A172 (cell line): ENCODE data around the gene C2orf42. TPM values are rescaled to one million over a fixed set of nuclear protein-coding genes. Genes with fewer than 3 reads are reported as not detected.
"Not testable (repeated sequence)": the region's sequence is repeated elsewhere in the genome, so short reads cannot be mapped to it uniquely, and the experiment has no call there.

Experiments
- DNase-seq: peaks from one replicate; pipeline ENCODE4 v3.0.0-alpha.2; 2015; ENCODE audit warnings: low spot score
- total RNA-seq: library from RNA; depleted of rRNA; stranded (reverse); fragments of >200 nt; shearing (Covaris generic); gene quantifications from 2 replicates; pipeline ENCODE4 v1.2.3, GENCODE V29; 2014

Gene C2orf42
- total RNA-seq, 1 experiment from 2014 or later = 13.2 TPM

- no peak for DNase-seq
Measured at GRCh38 chr2:70173520-70173919, 17.3 kb downstream of the C2orf42 start.

- not testable (repeated sequence) for DNase-seq
Measured at GRCh38 chr2:70169654-70170245, 21.1 kb downstream of the C2orf42 start.

- DNase-seq = peak; percentile 16
Measured at GRCh38 chr2:70161069-70161534, 29.7 kb downstream of the C2orf42 start.

GRCh38 chr2:70160545-70160944, 30.3 kb downstream of the C2orf42 start:
- DNase-seq = no peak

GRCh38 chr2:70149130-70149686, 41.6 kb downstream of the C2orf42 start:
- not testable (repeated sequence) for DNase-seq

DNA sequence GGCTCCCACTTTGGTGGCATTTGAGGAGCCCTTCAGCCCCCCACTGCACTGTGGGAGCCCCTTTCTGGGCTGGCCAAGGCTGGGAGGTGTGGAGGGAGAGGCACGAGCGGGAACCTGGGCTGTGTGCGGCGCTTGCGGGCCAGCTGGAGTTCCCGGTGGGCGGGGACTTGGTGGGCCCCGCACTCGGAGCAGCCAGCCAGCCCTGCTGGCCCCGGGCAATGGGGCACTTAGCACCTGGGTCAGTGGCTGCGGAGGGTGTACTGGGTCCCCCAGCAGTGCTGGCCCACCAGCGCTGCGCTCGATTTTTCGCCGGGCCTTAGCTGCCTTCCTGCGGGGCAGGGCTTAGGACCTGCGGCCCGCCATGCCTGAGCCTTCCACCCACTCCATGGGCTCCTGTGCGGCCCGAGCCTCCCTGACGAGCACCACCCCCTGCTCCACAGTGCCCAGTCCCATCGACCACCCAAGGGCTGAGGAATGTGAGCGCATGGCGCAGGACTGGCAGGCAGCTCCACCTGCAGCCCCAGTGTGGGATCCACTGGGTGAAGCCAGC, 42.5 kb downstream of the C2orf42 start:
- not testable (repeated sequence) for DNase-seq

DNA sequence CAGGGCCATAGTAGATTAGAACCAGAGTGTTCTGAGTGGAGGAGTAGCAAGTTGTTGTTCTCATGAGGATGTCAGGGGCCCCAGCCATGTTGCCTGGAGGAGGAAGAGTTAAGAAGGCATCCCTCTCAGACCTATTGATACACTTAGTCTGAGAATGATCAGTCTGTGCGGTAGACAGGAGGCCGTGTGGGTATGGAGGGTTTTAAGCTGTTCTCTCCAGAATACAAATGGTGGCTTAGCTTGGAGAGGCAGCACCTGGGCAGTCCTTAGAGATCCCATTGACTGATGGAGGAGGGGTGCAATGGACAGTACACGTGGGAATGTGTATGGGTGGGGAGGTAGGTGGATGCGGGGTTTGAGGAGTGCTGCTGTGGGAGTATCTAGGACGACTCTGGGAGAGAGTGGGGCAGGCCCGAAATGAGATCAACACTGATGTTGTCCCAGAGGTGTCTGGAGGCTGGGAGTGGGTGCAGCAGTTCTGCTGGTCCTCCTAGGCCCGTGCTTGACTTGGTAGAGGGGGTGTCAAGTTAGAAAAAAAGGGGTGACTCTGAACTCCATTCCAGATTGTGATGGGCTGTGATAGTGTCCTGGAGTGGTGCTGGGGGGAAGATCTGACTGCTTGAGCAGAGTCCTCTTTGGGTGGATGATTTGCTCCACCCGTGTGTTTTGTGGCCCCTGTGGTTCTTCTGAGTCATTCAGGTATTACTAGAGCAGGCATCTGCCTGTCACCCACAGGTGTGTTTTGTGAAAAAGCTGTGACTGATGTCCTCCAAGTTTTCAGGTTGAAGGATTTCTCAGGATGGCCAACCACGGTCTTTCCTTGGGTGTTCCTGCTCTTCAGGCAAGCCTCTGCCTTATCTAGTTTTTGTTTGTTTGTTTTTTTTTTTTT, 44.7 kb downstream of the C2orf42 start:
- DNase-seq = no peak

DNA sequence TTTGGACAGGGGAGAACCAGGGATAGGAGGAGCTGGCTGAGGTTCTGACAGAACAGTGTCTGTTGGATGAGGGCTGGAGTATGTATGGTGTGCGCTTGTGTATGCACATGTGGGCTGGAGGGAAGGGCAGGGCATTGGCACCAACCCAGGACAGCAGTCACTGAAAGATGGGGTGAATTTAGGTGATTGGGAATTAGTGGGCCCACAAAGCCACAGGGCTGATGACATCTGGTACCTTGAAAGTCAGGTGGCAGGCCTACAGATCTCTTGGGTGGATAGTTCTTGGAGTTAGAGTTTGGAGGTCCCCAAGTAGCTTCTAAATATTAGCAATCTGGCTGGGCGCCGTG, 45.7 kb downstream of the C2orf42 start:
- no peak for DNase-seq

DNA sequence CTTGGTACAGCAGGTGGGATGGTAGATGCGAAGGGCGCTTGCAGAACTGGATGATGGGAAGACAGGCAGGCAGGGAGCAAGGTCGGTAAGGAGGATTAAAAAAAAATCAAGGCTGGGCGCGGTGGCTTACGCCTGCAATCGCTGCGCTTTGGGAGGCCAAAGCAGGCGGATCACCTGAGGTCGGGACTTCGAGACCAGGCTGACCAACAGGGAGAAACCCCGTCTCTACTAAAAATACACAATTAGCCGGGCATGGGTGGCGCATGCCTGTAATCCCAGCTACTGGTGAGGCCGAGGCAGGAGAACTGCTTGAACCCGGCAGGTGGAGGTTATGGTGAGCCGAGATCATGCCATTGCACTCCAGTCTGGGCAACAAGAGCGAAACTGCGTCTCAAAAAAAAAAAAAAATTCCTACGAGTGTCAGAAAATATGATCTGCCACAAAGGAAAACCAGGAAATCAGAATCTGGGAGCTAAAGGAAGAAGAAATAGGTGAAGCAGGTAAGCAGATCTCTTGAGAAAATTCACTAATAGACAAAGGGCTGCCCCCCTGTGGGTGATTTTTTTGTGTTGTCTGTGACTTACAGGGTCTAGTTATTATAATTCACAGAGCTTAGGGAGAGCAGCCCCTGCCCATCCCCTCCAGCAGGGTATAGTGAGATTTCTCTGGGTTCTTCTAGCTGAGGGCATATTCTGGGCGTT, 46.2 kb downstream of the C2orf42 start:
- no peak for DNase-seq

DNA sequence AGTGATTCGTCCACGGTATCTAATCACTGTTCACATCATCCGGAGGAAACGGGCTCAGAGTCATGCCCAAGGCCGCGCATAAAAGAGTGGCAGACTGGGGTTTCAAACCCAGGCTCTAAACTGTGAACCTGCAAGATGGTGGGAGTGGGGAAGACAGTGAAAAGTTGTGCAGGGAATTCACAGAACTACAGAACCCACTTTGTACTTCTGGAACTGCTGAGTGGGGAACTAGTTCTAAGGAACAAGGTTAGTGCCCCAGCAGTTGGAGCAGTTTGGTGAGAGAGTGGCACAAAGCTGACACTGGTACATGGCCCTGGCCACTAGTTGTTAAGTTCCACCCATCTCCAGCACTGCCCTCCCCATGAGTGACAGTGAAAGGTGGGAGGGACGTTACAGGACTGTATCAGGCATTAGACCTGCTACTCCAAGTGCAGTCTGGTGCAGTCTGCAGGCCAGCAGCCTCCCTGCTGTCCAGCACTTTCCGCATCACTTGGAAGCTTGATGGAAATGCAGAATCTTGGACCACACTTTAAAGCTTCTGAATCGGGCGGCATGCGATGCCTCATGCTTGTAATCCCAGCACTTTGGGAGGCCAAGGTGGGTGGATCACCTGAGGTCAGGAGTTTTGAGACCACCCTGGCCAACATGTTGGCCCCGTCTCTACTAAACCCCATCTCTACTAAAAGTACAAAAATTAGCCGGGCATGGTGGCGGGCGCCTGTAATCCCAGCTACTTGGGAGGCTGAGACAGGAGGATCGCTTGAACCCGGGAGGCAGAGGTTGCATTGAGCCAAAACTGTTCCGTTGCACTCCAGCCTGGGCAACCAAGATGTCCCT, 47.3 kb downstream of the C2orf42 start:
- peak; percentile 89 for DNase-seq

DNA sequence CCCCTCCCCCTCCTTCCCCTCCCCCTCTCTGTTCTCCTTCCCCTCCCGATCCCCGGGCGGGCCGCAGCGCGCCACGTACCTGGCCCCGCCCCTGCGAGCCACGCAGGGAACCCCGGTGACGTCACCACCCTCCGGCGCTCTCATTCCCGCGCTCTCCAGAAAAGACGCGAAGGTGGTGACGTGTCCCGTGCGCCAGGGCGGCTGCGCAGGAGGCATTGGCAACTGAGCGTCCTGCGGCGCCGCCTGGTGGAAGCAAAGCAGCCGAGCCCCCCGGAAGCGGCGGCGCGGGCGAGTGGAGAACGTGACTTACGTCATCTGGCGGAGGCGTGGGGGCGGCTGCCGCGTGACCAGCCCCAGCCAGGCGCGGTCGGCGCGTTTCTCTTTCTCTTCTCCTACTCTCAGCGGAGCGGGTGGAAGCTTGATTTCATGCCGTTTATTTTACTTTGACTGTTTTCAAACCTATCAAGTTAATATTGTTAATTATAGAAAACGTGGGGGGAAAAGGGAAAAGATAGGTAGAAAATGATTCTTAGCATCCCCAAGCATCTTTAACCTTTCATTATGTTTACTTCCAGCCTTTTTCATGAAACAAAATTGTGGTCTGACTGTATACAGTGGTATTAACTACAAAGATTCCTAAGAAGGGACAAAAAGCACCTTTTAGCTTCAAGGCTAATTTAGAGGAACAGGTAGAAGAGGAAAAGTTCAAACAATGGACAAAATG, 48.1 kb downstream of the C2orf42 start:
- DNase-seq = peak; percentile 97

DNA sequence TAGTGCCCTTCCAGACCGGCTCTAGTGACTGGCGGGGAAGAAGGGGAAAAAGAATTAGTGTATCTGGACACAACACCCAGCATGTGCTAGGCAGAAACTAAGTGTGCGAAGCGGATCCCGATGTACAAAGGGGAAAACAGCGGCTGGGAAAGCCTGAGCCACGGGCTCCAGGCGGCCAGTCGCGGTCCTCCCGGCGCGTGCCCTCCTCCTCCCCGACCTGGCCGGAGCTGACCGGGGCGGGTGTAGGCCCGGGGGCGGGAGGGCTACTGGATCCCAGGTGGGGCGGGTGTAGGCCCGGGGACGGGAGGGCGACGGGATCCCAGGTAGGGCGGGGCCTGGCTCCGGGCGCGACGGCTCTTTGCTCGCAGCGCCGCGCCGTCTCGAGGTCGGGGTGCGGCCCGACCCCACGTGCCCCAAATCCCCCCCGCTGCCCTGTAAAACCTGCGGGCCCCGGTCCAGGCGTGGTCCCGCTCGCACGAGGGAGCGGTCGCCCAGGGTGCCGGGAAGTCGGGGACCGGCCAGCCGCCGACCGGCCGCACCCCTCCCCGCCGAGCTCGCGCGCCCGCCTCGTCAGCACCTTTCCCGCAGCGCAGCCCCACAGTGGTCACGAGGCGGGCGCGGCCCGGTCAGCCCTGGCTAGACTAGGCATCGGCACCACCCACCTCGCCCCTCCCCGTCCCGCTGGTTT, 48.8 kb downstream of the C2orf42 start:
- DNase-seq = no peak

GRCh38 chr2:70141212-70141901, 49.5 kb downstream of the C2orf42 start:
- no peak for DNase-seq

GRCh38 chr2:70140791-70141211, 50.0 kb downstream of the C2orf42 start:
- no peak for DNase-seq

DNA sequence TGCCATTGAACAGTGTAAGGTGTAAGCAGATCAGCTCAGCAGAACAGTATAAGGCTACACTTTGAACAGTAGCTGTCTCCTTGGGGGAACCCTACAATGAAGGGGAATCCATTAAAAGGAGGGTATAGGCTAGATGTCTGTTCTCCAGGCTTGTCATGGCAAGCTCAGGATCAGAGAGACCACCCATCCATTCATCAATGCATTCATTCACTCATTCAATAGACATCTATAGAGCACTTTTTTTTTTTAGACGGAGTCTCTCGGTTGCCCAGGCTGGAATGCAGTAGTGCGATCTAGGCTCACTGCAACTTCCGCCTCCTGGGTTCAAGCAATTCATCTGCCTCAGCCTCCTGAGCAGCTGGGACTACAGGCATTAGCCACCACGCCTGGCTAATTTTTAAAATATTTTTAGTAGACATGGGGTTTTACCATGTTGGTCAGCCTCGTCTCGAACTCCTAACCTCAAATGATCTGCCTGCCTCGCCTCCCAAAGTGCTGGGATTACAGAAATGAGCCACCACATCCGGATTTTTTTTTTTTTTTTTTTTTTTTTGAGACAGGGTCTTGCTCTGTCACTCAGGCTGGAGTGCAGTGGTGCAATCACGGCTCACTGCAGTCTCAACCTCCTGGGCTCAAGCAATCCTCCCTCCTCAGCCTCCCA, 56.4 kb downstream of the C2orf42 start:
- not testable (repeated sequence) for DNase-seq

- no peak for DNase-seq
Measured at GRCh38 chr2:70133491-70134322, 57.1 kb downstream of the C2orf42 start.

GRCh38 chr2:70133127-70133452, 57.7 kb downstream of the C2orf42 start:
- no peak for DNase-seq
